Measurements from ENCODE around the gene TRMT1.
A peak's percentile ranks its signal among the peaks of the same experiment; 100 is the strongest.
"Not testable (repeated sequence)": the region's sequence is repeated elsewhere in the genome, so short reads cannot be mapped to it uniquely, and the experiment has no call there.

Gene TRMT1
- total RNA-seq, result 12.1 to 52.6 (median 22.8) reads per million in 17 experiments

DNA sequence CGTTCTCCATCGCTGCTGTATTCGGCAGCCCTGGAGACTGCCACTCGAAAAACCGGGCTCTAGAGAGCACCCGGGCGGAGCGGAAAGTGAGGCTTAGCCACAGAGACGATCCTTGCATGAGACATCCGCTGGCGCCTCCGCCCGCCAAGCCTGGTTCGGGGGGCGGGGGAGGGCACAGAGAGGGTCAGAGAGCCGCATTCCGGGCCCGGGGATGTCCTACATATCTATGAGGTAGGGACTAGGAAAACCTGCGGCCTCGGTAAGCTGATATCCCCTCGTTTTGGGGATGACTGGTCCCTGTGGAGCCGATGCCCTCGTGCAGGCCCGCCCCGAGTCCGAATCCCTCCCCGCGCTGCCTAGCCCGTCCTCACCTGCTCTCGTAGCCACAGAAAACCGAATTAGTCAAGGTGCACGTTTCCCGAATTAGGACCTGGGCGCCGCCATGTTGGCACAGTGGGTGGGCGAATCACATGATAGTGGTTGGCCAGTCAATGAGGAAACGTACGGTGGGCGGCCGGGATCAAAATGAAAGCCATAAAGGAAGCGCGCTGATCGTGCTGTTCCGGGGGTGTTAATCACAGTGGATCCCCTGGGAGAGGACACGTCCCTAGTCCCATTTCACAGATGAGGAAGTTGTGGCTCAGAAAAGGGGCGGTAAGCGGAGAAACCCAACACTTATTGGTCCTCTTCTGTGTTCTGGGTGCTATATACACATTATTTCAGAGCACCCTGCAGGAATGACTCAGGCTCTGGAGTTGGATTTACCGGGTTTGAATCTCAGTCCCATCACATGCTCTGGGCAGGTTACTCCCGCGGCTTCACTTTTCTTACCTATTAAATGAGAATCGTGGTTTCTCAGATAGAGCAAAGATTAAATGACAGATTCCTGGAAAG lies at the start of gene TRMT1:
Gene TRMT1 (minus strand): TSS at position 459 of the 894 bp plus-strand sequence. CDS start 341 bp downstream, at position 118.
- DNase-seq, result peak; percentile 95 to 97 (median 96)

DNA sequence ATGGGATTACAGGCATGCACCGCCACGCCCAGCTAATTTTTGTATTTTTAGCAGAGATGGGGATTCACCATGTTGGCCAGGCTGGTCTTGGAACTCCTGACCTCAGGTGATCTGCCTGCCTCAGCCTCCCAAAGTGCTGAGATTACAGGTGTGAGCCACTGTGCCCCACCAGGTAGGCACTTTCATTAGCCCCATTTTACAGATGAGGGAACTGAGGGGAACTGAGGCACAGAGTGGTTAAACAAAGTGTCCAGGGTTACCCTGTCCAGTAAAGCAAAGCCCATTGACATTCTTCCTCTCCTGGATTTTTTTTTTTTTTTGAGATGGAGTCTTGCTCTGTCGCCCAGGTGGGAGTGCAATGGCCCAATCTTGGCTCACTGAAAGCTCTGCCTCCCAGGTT lies 49.6 kb upstream of the TRMT1 start:
- not testable (repeated sequence) for DNase-seq

DNA sequence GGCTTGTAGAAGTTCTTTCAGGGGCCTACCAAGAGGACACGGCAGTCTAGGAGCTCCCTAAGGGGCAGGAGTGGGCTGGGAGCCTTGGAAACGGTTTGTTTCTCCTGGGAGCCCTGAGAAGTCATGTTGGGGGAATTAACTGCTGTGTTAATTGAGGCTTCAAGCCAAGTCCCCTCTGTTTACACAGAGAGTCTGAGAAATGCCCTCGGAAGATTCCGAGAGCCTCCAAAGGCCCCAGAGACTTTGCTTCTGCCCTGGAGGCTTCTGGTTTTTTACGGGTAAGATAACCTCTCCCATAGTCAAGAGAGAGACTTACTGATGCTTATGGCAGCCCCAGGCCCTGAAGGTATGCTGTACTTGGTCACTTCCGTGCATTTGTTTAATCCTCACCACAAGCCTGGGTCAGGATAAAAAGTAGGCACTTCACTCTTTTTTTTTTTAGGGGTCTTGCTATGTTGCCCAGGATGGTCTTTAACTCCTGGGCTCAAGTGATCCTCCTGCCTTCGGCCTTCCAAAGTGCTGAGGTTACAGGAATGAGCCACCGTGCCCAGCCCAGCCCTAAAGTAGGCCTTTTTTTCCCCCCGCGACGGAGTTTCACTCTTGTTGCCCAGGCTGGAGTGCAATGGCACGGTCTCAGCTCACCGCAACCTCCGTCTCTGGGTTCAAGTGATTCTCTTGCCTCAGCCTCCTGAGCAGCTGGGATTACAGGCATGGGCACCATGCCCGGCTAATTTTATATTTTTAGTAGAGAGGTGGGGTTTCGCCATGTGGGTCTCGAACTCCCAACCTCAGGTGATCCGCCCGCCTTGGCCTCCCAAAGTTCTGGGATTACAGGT lies 48.8 kb upstream of the TRMT1 start:
- no peak for DNase-seq

DNA sequence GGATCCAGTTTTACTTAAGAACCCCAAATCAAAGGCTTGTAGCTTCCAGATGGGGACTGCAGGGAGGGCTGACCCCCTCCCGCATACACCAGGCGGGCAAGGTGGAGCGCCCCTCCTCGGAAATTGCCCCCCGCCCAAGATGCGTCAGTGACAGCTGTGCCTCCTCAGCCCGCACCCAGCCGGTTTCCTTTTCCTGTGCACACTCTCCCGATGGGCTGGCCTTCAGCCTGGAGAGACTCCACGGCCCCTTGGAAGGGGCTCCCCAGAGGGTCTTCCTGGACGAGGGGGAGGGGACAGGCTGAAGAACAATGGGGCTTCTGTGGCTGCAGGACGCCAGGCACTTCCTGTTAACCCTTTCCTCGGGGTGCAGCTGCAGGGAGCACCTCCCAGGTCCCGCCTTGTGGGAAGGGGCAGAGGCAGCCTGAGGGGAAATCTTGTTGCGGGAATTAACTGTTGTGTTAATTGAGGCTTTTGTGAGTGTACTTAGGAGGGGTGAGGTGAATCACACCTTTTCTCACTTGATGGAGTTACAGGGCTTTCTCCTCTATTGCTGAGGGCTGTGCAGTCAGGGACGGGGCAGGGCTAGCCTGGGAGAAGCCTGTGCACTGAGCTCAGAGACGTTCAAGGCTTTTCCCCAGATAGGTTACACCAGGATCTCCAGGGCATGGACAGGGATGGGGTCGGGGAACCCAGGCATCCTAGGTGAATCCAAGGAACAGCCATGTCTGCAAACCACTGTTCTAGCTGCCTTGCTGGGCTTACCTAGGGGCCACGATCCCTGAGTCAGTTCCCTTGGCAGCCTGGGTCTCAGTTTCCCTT lies 48.0 kb upstream of the TRMT1 start:
- no peak for DNase-seq

DNA sequence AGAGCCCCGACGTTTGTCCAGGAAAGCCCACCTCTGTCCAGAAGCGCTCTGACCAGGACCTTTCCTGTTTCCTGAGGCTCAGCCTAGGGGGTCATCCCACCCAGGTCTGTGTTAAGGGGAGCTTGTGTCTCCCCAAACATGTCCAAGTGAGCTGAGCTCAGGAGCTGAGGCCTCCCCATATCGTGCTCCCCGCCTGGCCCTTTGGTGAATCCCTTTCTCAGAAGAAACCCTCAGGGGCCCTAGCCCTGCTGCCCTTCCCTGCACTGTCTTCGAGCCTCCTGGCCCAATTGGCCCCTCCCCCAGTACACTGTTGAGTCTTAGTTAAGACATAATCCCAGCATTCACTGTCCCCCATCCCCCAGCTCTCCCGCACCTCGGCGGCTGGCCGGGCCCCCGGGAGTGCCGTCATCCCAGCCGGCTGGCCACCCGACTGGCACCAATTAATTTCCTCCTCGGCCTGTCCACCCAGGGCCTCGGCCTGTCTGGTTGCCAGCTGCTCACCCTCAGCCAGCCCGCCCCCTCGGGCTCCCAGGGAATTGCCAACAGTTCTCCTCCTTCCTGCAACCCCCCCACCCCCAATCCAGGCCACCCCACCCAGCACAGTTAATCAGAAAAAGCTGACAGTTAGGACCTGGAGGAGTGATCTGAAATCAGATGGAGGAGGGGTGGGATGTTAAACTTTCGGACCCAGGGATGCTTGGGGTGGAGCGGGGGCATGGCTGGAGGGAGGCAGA lies 47.2 kb upstream of the TRMT1 start:
- peak; percentile 26 to 55 (median 30) for DNase-seq

DNA sequence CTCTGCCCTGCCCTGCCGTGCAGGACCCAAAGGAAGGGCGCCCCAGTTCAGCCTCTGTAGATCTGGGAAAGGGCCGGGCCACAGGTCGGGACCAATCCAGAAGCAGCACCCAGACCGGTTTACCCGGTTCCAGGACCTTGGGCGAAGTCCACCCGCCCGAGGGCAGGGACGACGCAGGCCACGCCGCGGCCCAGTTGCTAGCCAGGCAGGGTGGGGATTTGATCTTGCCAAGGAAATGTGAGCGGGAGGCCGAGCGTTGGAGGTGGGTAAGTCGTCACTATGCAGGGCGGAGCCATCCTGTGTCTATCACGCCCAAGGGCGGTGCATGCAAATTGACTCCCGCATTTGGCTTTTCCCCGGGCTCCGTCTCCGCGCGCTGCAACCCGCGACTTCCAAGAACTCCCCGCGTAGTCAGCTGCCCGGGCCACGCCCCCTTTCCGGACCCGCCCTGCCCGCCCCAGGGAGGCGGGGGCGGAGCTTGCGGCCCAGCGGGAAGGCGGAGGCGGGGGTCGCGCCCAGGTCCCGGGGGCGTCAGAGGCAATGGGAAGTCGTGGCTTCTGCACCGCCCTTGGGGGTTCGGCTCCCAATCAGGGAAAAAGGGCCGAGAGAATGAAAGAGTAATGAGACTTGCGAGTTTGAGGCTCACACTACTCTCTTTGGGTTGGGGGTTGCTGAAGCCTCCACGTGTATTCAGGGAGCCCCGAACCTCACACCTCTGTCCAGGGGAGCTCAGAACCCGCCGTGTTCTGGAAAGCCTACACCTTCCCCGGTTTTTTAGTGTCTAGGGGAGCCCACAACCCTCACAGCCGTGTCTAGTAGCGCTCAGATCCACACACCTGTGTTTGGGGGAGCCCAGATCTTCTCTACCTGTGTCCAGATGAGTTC lies 46.4 kb upstream of the TRMT1 start:
- DNase-seq, result peak; percentile 90 to 95 (median 93)

DNA sequence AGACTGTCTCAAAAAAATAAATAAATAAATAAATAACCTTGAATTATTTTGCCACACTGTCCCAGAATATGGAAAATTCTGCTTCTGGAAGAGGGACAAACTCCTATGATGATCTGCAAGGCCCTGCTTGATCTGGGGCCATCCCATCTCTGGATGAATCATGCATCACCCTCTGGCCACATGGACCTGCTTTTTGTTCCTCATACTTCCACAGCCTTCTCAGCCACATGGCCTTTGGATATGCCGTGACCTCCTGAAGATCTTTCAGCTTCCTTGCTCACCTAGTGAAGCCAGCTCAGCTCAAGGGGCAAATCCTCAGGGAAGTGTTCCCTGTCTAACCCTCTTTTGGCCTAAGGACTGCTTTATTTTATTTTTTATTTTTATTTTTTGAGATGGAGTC lies 44.0 kb upstream of the TRMT1 start:
- DNase-seq, result peak; percentile 64 to 78 (median 74)

GRCh38 chr19:13159713-13160112 lies 43.2 kb upstream of the TRMT1 start:
- DNase-seq, result no peak

GRCh38 chr19:13155472-13156359 lies 39.2 kb upstream of the TRMT1 start:
- DNase-seq, result peak; percentile 81 to 91 (median 85)

- DNase-seq, result peak; percentile 67 to 77 (median 70)
Observed at GRCh38 chr19:13154911-13155471, 38.5 kb upstream of the TRMT1 start.

DNA sequence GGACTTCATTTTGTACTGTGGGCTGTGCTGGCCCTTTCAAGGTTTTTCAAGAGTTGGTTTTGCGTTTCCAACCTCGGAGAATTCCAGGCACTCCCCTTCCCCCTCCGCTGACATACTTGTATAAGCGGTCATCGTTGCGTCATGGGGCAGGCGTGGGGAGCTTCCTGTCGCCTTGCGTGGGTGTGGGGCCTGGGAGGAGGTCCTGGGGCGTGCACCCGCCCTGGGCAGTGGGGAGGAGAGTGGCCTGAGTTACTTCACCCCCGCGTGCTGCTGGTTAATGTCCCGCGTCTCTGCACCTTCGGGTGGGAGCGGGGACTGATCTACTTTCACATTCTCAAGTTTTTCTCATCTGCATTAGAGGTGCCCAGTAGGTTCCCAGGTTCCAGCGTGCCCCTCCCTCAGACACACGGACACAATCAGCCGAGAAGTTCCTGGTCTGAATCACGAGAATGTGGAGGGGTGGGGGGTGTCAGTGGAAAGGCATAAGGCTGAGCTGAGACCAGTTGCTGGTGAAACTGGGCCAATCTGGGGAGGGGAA lies 37.8 kb upstream of the TRMT1 start:
- peak; percentile 96 to 99 (median 98) for DNase-seq

GRCh38 chr19:13153569-13154240 lies 37.2 kb upstream of the TRMT1 start:
- peak; percentile 33 to 70 (median 58) for DNase-seq

- peak; percentile 97 to 98 (median 98) for DNase-seq
Observed at GRCh38 chr19:13152974-13153568, 36.5 kb upstream of the TRMT1 start.

- DNase-seq, result no peak
Observed at GRCh38 chr19:13152356-13152973, 35.9 kb upstream of the TRMT1 start.

GRCh38 chr19:13151605-13152355 lies 35.2 kb upstream of the TRMT1 start:
- DNase-seq, result peak; percentile 99

GRCh38 chr19:13150931-13151604 lies 34.5 kb upstream of the TRMT1 start:
- peak; percentile 15 to 54 (median 42) for DNase-seq

All from suppressor macrophage (primary cell).